Stimulated activated CD4-positive, alpha-beta T cell treated with anti-CD3 and anti-CD28 coated beads, Interleukin-15, amount 100 ng/mL, for 1 hour (primary cell): Measurements from ENCODE around the gene MAGI3.
A peak's percentile ranks its signal among the peaks of the same experiment; 100 is the strongest.

Experiments used
- DNase-seq, 2 donors: peaks; one replicate each; pipeline ENCODE4 v3.0.0-alpha.2; 2020; ENCODE audit warnings: low read depth in 1 of 2, low spot score in 1 of 2

The MAGI3 gene

DNA sequence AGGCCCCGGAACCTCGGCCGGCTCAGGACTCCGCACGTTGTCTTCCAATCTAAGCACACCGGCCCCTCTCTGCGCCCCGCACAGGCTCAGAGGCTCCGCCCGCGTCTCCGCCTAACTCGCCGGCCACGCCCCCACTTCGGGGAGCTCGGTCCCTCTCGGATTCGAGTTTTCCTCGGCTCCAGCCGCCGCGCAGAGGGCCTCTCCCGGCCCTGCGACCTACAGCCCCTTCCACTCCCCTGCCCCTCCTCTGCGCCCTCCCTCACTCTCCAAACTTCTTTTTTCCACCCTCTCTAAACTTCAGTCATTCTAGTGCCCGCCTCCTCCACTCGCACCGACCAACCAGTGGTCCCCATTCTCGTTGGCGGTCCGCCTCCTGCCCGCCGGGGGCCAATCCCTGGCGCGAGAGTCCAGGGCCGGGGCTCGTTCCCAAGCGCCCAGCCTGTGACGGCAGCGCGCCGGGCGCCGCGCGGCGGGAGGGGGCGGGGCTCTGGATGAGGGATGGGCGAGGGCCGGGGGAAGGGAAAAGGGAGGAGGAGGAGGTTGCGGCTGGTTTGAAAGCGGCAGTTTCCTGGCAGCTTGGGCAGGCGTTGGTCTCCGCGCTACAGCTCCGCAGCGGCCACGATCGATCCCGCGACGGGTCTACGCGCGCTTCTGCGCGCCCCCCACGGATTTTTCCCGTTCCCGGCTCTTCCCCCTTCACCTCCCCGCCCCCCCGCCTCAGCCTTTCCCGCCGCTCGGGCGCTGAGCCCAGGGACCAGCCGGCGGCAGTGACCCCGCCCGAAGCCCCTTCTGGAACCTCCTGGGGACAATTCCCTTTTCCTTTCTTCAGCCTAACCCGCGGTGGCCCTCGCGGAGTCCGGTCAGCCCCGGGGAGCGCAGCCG lies at the start of gene MAGI3:
Gene MAGI3 (plus strand): TSS at position 563 of the 882 bp plus-strand sequence. CDS start 519 bp downstream, outside the sequence.
- DNase-seq: peak; percentile 78 to 92

DNA sequence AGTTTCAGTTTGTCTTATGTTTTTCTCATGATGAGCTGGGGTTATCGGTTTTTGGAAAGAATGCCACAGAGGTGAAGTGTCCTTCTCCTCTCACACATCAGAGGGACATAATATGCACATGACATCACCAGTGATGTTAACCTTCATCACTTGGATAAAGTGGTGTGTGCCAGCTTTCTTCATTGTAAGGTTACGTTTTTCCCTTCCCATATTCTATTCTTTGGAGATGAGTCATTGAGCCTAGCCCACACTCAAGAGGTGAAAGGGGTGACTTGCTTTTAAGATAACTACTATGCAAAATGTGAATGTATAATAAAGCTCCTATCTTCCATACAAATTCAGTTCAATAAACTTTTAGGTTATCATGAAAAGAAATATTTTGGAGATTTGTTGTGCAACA lies 36.7 kb upstream of the MAGI3 start:
- DNase-seq: no peak

DNA sequence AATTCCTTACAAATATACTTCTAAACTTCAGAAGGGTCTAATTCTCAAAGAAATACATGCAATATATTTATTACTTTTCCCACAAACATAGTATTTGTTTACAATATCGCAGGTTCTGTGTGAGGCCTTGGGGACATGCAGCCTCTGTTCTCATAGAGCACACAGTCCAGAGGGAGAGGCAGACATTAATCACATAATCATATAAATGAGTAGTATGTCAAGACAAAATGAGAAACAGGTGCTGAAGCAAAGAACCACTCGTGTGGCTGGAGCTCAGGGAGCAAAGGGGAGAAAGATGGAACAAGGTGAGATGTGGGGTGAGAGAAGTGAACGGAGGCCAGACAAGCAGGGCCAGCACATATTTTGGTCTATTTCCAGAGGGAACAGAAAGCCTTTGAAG lies 26.4 kb upstream of the MAGI3 start:
- DNase-seq: no peak

DNA sequence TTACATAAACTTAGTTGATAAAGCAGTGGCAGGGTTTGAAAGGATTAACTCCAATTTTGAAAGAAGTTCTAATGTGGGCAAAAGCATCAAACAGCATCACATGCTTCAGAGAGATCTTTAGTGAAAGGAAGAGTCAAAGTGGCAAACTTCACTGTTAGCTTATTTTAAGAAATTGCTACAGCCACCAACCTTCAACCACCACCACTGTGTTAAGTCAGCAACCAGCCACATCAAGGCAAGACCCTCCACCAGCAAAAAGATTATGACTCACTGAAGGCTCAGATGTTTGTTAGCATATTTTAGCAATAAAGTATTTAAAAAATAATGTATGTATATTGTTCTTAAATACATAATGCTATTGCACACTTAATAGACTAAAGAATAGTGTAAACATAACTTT lies 21.3 kb upstream of the MAGI3 start:
- no peak for DNase-seq

DNA sequence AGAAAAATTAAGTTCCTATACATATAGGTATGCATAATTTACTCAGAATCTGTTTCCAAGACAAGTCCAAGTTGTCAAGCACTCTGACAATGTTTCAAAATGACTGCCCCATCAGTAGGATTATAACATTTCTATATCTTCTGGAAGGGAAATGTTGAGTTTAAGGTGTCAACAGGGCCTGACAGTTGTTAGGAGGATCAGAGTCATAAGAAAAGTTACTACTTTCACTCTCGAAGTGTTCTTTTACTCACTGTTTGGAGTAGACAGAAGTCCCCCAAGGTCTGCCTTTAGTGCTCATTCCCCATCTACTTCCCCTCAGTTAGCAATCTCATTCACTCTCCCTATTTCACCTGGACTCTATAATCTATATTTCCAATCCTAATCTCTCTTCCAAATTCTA lies 20.6 kb upstream of the MAGI3 start:
- DNase-seq: no peak

DNA sequence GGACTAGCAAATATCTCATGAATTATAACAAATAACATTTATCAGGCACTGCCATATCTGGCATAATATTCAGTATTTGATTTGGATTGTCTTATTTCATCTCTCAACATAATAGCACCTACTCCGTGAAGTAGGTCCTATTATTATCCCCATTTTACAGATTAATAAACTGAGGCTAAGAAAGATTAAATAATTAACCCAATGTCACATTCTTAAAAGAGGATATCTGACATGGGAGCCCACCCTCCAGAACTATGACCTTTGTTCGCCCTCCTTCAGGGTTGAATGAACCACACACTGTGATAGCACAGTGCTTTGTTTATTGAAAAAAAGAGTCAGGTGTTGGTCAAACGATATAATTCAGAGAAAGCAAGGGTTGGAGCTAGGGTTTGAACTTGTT lies 19.4 kb upstream of the MAGI3 start:
- no peak for DNase-seq

DNA sequence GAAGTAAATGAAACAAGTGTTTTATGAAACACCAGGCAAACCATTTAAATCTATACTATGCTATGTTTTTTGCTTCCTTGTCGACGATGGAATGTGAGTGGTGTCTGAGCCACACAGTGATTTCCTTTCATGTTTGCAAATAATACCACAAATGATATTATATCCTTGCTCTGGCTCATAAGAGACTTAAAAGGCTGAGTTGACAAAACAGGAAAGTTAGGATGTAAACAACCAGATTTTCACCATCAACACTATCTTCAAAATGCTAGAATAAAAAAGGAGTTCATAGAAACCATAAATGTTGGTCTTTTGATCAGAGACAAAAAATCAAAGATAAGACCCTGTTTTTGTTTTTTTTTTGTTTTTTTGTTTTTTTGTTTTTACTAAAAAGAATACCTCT lies 17.8 kb upstream of the MAGI3 start:
- no peak for DNase-seq

DNA sequence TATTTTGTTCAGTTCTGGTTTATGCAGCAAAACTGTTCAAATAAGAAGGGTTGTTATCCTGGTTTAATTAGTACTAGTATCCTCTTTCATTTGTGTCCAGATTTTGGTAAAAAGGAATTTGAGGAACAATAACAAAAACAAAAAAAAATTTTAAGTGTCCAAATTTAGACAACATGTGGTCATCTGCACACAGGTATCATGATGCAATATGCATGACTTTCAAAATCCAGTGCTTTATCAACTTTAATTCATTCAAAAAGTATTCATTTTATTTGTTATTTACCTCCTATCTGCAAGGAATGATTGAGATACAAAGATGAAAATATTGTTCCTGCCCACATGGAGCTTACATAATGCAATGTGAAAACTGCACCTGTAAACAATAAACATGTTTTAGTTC lies 16.7 kb upstream of the MAGI3 start:
- no peak for DNase-seq

DNA sequence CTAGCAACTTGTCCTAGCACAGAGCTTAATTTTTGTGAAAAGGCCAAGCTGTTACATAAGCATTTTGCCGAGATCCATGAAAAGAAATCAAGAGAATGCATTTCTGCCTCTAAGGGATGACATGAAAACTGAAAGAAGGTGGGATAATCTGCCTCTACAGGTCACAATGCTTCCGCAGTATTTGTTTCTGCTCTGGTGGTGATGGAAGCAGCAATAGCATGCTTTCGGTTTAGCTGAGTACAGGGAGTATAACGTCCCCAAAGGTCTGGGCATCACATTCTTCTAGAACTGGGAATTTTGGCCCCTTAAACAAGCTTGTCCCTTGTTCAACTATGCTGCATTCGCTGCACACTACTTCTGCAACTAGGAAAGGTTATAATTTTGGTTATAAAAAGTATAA lies 14.4 kb upstream of the MAGI3 start:
- DNase-seq: no peak

DNA sequence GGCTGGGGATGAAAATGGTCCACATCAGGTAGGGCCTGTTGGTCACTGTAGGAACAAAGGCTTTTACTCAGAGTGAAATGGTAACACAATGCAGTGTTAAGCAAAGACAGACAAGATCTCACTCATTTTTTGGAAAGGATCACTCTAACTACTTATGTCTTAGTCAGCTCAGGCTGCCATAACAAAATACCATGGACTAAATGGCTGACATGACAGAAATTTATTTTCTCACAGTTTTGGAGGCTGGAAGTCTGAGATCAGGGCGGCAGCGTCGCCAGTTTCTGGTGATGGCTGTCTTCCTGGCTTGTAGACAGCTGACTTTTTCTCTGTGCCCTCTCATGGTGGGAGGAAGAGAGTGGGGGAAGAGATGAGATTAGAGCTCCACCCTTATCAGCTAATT lies 10.2 kb upstream of the MAGI3 start:
- no peak for DNase-seq

DNA sequence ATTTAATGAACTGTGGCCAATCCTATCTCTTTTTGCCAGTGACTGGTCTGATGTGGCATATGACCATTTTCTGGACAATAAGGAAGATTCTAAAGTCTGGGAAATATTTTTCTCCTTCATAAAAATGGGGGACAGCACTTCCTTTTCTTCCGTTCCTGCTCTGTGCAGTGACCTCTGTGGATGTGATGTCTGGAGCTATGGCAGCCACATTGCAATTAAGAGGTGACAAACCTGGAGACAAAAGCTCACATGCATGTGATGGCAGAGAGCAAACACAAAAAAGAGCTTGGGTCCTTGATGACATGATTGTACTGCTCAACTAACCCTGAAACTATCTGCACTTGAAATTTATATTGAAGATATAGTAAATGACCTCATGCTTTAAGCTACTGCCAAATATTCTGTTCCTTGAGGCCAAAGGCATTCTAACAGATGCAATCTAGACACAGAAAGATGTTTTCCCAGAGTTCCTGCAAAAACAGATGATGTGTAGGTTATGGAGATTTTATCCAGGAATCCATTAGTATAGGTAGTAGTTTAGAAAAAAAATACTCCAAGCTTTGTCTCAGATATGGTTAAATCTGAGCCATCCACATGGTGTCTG lies 2.2 kb upstream of the MAGI3 start:
- no peak for DNase-seq

DNA sequence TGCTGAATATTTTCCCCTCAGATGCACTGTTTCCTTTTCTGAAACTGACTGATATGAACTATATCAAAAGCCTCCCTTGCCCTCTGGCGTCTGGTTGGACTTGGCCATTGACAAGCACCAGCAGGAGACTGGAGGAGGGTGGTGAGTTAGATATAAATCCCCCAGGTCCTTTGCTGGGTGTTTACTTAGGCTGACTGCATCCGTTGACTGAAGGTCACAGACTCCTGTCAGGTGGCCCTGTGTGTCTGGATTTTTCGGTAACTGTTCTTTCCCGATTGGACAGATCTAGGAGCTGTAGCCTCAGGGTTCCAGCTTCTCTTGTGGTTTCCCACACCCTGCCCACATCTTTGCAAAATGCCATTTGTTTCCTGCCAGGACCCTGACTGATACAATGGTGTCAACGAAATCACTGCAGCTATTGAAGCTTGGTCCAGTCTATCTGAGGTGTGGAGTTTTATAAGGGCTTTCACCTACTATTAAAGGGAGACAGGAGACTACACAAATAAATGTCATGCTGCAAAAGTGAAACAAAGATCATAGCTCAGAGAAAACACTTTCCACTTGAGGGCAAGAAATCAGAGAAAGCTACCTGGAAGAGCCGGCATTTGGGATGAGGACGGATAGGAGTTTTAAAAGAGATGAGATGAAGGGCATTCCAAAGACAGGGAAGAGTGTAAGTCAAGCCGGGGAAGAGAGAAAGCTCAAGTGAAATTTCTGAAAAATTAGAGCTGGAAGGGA lies 1.5 kb upstream of the MAGI3 start:
- DNase-seq: no peak

DNA sequence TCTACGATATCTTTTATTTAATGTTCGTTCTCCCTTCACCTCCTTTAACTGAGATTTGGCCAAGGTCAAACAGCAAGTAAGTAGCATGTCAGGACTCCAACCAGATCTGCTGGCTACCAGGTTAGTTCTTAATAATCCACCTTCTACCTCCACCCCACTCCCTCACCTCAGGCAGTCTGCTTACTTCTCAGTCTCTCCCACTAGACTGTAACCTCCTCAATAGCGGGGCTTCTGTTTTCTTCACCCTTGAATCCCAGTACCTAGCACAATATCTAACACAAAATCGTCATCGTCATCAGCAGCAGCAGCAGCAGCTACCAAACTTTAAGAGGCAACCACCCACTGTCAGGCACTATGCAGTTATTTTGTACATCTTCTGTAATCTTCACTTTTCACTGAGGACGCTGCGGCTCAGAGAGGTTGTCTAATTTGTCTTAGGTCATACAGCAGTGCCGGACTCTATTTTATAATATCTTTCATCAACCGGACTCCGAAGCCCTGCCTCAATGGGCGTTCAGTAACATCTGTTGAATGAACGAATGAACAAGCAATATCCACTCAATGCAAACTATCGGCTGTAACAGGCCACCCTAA lies 859 bp upstream of the MAGI3 start:
- no peak for DNase-seq

DNA sequence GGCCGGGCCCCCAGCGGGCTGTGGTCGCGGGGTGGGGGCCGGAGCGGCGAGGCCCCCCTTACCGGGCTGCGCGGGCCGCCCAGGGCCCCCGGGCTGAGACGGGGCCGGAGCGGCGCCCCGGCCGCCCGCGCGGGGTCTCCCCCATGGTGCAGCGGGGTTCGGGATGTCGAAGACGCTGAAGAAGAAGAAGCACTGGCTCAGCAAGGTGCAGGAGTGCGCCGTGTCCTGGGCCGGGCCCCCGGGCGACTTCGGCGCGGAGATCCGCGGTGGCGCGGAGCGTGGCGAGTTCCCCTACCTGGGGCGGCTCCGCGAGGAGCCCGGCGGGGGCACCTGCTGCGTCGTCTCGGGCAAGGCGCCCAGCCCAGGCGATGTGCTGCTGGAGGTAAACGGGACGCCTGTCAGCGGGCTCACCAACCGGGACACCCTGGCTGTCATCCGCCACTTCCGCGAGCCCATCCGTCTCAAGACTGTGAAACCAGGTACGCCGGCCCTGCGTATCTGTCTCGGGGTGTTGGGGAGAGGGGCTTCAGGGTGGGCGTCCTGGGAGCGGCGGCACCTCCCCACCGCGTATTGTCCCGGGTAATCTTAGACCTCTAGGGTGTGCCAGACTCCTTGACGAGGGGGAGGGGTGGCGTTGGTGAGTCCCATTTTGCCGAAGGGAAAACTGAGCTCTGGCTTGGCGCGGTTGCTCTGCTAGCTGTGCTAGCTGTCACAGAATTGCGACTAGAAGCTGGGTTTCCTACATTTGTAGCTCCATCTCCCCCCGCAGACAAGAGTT lies 745 bp downstream of the MAGI3 start:
- peak; percentile 11 to 21 for DNase-seq

DNA sequence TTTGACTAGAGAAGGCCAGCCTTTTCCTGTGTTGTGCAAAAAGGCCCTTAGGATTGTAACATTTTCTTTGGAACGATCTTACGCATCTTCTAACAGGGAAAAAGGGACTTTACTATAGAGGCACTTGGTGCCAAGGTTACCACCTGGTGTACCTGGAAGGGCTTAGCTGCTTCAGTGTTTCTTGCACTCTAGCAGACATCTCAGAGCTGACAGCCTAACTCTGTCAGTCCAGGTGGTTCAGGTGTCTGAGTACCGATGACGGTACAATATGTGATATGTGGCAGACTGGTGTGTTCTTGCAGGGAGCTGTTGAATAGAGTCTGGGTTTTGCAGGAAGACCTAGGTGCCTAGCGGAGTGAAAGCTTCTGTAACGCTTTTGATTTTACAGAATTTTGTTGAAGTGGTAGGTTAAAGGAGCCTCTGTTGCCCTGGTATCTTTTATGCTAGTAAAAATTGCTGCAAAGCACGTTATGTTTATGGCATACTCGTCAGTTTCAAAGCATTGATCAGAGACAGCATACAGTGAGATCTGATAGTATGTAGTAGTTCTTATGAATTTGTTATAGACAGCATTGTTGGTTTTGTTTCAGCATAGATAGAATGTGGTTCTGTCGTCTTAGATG lies 1.4 kb downstream of the MAGI3 start:
- no peak for DNase-seq

DNA sequence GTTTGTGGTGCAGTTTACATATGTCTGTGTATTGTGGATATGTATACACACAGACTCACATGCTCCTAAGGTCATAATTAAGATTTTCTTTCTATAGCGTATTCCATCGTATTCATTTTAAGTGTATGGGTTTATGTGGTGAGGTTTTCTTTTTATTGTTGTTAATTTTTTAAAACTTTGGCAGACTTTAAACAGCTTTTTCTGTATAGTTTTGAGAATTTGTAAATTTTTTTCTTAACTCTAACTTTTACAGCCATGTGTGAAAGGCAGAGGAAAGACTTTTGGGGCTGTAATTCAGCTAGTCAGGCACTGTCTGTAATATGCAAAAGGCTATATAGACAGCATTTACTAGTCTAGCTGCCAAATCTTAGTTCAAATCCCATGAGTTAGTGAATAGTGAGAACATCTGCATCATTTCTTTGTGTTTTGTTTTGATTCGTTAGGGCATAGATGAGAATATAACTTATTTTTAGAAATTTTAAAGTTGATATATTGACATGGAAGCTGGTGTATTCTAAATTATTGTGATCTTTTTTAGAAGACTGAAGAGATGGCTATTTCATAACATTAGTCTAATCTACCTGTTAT lies 2.3 kb downstream of the MAGI3 start:
- no peak for DNase-seq

DNA sequence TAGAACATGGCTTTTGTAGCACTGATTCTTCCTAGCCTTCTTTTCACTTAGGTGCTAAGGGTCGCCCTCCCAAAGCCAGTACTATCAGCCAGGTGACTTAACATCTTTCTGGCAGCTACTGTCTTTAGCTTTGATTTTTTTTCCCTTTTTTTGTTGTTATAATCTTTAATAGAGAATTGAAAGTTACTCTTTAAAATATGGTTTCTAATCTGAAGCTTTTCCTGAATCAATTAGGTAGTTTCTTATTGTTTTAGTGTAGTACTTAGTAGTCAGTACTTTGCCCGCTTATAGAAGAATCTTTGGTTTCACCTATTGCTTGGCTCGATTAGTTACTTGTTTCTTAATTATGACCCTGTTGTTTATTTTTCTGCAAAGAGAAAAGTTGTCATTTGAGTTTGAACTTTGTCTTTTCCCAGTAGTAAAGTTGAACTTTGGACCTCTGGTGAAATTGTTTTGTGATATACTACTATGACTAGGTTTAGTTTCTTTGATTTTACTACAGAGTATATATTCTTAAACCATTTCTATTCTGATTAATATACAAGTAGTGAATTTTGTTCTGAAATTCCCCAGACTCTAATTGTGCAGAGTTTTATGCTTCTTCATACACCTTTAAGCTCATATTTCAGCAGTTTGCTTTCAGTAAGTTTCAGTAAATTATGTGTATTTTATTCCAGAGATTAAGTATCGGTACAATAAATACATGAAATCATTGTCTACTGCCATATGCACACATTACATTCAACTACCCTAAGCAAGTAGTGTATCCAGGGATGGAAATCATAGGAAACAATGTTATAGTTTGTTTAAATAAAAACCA lies 3.9 kb downstream of the MAGI3 start:
- no peak for DNase-seq

DNA sequence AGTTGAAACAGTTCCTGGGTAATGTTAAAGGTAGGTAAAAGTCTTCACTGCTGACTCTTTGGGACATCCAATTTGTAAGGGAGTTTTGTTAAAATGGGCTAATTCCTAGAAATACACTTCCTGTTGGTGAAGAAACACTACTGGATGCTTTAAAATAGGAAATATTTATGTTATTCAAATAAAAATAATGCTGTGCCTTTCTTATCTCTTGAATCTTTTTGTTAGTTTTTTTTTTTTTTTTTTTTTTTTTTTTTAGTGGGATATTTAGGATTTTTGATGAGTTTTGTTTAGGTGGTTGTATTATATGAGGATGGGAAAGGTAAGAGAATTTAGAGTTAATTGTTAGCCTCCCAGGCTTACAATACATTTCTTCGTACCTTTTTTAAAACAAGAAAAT lies 4.5 kb downstream of the MAGI3 start:
- no peak for DNase-seq

DNA sequence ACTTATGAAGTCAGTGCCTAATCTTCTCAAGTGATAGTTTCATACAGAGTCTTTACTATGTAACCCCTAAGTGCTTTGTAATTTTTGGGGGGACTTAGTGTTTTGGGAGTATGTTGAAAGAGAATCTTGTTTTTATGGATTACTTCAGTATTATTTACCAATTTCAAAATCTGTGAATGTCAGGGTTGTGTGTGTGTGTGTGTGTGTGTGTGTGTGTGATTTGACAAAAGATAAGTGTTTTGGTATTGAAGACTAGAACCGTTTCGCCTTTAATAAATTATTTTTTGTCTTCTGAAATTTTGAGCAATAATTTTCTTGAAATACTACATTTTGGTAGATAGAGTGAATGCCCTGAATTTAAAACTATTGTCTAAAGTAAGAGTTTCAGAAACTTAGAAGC lies 5.8 kb downstream of the MAGI3 start:
- DNase-seq: no peak
